B cell (primary cell): ENCODE data around the gene IRGC.

Source experiments
- CTCF ChIP-seq: fragments of 200-600 bp; IDR thresholded peaks from one replicate; pipeline ENCODE4 v1.8.0; 2022; ENCODE audit warnings: antibody characterized with exemption, mild to moderate bottlenecking
- EZH2 ChIP-seq: IDR thresholded peaks from 2 replicates; pipeline ENCODE4 v1.6.1; 2012; ENCODE audit warnings: borderline replicate concordance, low read depth, mild to moderate bottlenecking, moderate library complexity, low read length; ENCODE audit not compliant: insufficient read depth, poor library complexity, severe bottlenecking

DNA sequence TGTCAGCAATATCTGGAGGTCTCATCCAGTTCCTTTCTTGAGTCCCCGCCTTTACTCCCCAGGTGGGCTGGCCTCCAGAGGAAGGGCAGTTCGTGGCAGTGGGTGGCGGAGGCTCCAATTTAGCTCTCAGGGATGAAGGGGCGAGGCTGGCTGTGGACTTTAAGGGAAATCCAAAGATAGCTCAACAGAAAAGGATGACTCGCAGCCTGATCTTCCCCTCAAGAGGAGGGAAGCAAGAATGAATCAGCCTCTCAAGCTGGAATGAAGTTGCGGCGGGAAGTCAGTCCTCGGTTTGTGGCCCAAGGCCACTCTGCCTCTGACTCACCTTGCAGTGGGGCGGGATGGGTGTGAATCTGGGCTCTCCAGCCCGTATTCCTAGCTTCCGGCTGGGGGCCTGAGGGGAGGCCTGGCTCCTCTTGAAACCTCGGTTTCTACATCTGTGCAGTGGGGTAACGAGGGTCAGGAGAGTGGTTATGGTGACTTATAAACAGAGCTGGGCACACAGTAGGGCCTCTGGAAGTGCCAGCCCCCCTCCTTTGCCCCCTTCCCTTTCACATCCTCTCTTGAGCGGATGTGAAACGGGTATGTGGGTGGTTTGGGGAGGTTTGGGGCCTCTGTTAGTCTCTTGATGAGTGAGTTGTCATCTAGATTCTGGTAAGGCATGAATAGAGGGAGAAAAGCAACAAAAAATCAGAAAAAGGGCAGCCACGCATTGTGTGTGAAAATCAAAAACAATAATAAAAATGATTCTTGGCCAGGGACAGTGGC lies 49.4 kb downstream of the IRGC start:
- TF ChIP-seq CTCF (no peak), EZH2 (no peak)
